ENCODE measurements around the gene RNF175. TPM values are rescaled to one million over a fixed set of nuclear protein-coding genes. Genes with fewer than 3 reads are reported as not detected.

The RNF175 gene
- total and polyA plus RNA-seq, 12 donors = 0.18 to 6.3 (median 1.1) TPM; not detected in 4

GRCh38 chr4:153778383-153778782 is 18.6 kb upstream of the RNF175 start:
- intact Hi-C loops (cut with DNase I) = no loop called here
- no peak for DNase-seq
- no peaks in the 10 kb centered on the region for H3K27me3 ChIP-seq
- H3K27ac ChIP-seq = no peak overlapping the region
- TF ChIP-seq POLR2A (IDR thresholded peaks at IDR 0.05) = no peak
- TF ChIP-seq CTCF (IDR thresholded peaks at IDR 0.05) = no peak
- H3K4me1 ChIP-seq (replicated peaks in 1 of 2) = no peaks in the 10 kb centered on the region
- no peaks in the 10 kb centered on the region for H3K9me3 ChIP-seq (replicated peaks in 1 of 3)
- WGBS, 4 donors = 82 to 90% (median 85%) methylated on average over 1 of the region's 1 CpG
- H3K4me3 ChIP-seq = no peak overlapping the region
- H3K36me3 ChIP-seq (replicated peaks in 1 of 2) = no peaks in the 10 kb centered on the region

GRCh38 chr4:153777421-153777820 is 17.6 kb upstream of the RNF175 start:
- Histone ChIP-seq H3K36me3 (replicated peaks in 1 of 2) (no peaks in the 10 kb centered on the region), H3K9me3 (replicated peaks in 1 of 3) (no peaks in the 10 kb centered on the region), H3K27ac (no peak overlapping the region), H3K4me1 (replicated peaks in 1 of 2) (no peaks in the 10 kb centered on the region), H3K27me3 (no peaks in the 10 kb centered on the region), H3K4me3 (no peak overlapping the region)
- no peak for DNase-seq
- TF ChIP-seq CTCF (IDR thresholded peaks at IDR 0.05) (no peak), POLR2A (IDR thresholded peaks at IDR 0.05) (no peak)
- intact Hi-C loops (cut with DNase I) = no loop called here

- TF ChIP-seq CTCF (IDR thresholded peaks at IDR 0.05) = no peak
- TF ChIP-seq POLR2A (IDR thresholded peaks at IDR 0.05) = no peak
- 78 to 89% (median 81%) methylated on average over 3 of the region's 3 CpGs for WGBS, 4 donors
- intact Hi-C loops (cut with DNase I) = no loop called here
Measured at GRCh38 chr4:153776601-153777000, 16.8 kb upstream of the RNF175 start.

GRCh38 chr4:153773236-153773690 is 13.4 kb upstream of the RNF175 start:
- no peak for TF ChIP-seq CTCF (IDR thresholded peaks at IDR 0.05)
- TF ChIP-seq POLR2A (IDR thresholded peaks at IDR 0.05) = no peak
- DNase-seq = no peak
- Histone ChIP-seq H3K27me3 (no peaks in the 10 kb centered on the region), H3K4me3 (no peak overlapping the region), H3K9me3 (replicated peaks in 1 of 3) (no peaks in the 10 kb centered on the region), H3K36me3 (replicated peaks in 1 of 2) (no peaks in the 10 kb centered on the region), H3K4me1 (replicated peaks in 1 of 2) (no peaks in the 10 kb centered on the region), H3K27ac (no peak overlapping the region)
- WGBS, 4 donors = 73 to 85% (median 78%) methylated on average over 2 of the region's 2 CpGs
- intact Hi-C loops (cut with DNase I) = no loop called here

More at GRCh38 chr4:153776601-153777000, 16.8 kb upstream of the RNF175 start:
- Histone ChIP-seq H3K9me3 (replicated peaks in 1 of 3) (no peaks in the 10 kb centered on the region), H3K36me3 (replicated peaks in 1 of 2) (no peaks in the 10 kb centered on the region), H3K27me3 (no peaks in the 10 kb centered on the region), H3K27ac (no peak overlapping the region), H3K4me3 (no peak overlapping the region), H3K4me1 (replicated peaks in 1 of 2) (no peaks in the 10 kb centered on the region)
- no peak for DNase-seq

Measured in adrenal gland (tissue), 12 donors.